Progenitor cell of endocrine pancreas (in vitro differentiated cells): ENCODE results near the gene AGPAT4. TPM values are rescaled to one million over a fixed set of nuclear protein-coding genes. Genes with fewer than 3 reads are reported as not detected.

Source experiments
- DNase-seq: peaks from one replicate; pipeline ENCODE4 v3.0.0; 2021; ENCODE audit warnings: low spot score; ENCODE audit not compliant: unreplicated experiment
- H3K27ac Mint-ChIP-seq: 2 replicates; pipeline ENCODE4 v1.8.0; 2021; ENCODE audit warnings: mild to moderate bottlenecking, moderate library complexity, mixed read lengths
- H3K27me3 Mint-ChIP-seq: 2 replicates; pipeline ENCODE4 v1.8.0; 2021; ENCODE audit warnings: mixed read lengths
- H3K36me3 Mint-ChIP-seq: 2 replicates; pipeline ENCODE4 v1.8.0; 2022; ENCODE audit warnings: mixed read lengths; ENCODE audit not compliant: insufficient read depth
- H3K4me1 Mint-ChIP-seq: 2 replicates; pipeline ENCODE4 v1.8.0; 2021; ENCODE audit warnings: low read depth, mixed read lengths
- H3K4me3 Mint-ChIP-seq: 2 replicates; pipeline ENCODE4 v1.8.0; 2021; ENCODE audit warnings: low read depth, mild to moderate bottlenecking, moderate library complexity, mixed read lengths
- H3K9me3 Mint-ChIP-seq: 2 replicates; pipeline ENCODE4 v1.8.0; 2021; ENCODE audit warnings: low read depth, mixed read lengths
- CTCF ChIP-seq: fragments of 200-600 bp; sonication (generic); IDR thresholded peaks from one replicate; pipeline ENCODE4 v1.5.0; 2021; ENCODE audit warnings: antibody characterized with exemption, mild to moderate bottlenecking; ENCODE audit not compliant: unreplicated experiment
- total RNA-seq: library from RNA; stranded (reverse); gene quantifications from 2 replicates; pipeline ENCODE4 v1.2.1, GENCODE V29; 2021

Gene AGPAT4
- total RNA-seq, 1 donor from 2014 or later = 43.7 TPM

DNA sequence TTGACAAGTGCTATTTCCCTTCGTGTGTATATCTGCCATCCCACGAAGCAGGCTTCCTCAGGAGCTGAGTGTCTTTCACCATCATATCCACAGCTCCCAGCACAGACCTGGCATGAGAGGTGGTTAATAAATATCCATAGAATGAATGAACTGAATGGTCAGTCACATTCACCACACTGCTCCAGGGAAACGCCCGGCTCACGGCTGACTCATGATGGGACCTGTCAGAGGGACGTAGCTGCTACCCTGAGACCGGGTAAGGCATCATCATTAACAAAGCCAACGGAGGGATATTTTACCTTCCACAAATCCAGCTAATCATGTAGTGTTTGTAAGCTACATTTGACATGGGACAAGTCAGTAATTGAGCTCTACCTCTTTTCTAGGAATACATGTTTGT is 12.5 kb downstream of the AGPAT4 start:
- H3K4me1 Mint-ChIP-seq = peaks cover 3% of the 10 kb centered on the region
- peaks cover 17% of the 10 kb centered on the region for H3K36me3 Mint-ChIP-seq
- DNase-seq = no peak
- no peak overlapping the region for H3K4me3 Mint-ChIP-seq
- no peaks in the 10 kb centered on the region for H3K27me3 Mint-ChIP-seq
- peak overlapping the region; percentile 80 for H3K27ac Mint-ChIP-seq
- H3K9me3 Mint-ChIP-seq = no peaks in the 10 kb centered on the region
- no peak for TF ChIP-seq CTCF

GRCh38 chr6:161259302-161259701 is 14.6 kb downstream of the AGPAT4 start:
- Mint-ChIP-seq H3K4me1 (peaks cover 14% of the 10 kb centered on the region), H3K27ac (no peak overlapping the region), H3K36me3 (peaks cover 17% of the 10 kb centered on the region), H3K4me3 (no peak overlapping the region), H3K9me3 (no peaks in the 10 kb centered on the region), H3K27me3 (no peaks in the 10 kb centered on the region)
- no peak for DNase-seq
- TF ChIP-seq CTCF = no peak

DNA sequence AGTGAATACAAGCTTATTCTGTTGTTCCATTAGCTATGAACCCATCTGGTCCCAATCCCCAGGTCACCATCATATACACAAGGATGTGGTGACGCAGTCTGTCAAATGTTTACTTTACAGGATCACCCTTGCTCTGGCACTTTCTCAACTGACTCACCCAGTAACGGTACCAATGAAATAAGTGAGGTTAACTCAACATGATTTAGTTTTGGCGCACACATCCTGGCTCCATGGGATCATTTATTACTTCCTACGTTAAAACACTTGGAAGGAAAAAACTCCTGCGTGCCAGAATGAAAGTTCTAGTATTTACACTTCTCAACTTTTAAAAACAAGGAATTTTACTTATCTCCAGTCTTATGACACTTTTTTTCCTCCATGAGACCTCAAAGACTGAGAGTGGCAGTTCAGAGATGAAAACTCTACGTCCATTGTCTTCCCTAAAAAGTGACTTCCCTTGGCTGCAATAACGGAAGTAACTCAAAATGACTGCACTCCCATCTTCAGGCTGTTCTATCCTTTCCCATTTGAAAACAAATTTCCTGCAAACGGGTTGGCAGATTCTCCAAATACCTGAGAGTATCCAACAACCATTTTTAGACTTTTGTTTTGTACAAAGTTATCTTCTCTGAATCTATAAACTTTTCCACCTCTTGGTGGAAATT is 15.9 kb downstream of the AGPAT4 start:
- Mint-ChIP-seq H3K27me3 (no peaks in the 10 kb centered on the region), H3K4me3 (no peak overlapping the region), H3K27ac (no peak overlapping the region), H3K9me3 (no peaks in the 10 kb centered on the region), H3K36me3 (peaks cover 15% of the 10 kb centered on the region), H3K4me1 (peaks cover 14% of the 10 kb centered on the region)
- no peak for TF ChIP-seq CTCF
- DNase-seq = no peak

DNA sequence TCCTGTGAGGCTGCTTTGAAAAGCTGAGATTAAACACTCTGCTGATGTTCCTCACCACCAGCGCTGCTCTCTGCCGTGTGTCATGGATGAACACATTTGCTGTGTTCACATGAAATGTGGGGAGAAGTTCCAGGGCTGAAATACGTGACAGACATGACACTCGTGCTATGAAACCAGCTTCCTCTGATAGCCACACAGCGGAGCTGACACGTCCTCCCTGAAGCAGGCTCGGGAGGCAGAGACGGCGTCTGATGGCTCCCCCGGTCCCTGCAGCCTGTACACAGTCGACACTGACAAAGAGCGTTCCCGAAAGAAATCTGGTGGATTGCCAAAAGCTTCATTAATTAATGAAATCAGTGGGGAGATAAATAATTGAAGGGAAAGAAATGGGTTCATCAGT is 17.5 kb downstream of the AGPAT4 start:
- H3K9me3 Mint-ChIP-seq = no peaks in the 10 kb centered on the region
- no peak for TF ChIP-seq CTCF
- H3K27ac Mint-ChIP-seq = no peak overlapping the region
- H3K36me3 Mint-ChIP-seq = peaks cover 14% of the 10 kb centered on the region
- no peaks in the 10 kb centered on the region for H3K27me3 Mint-ChIP-seq
- DNase-seq = no peak
- H3K4me1 Mint-ChIP-seq = peaks cover 13% of the 10 kb centered on the region
- no peak overlapping the region for H3K4me3 Mint-ChIP-seq

GRCh38 chr6:161255518-161255917 is 18.3 kb downstream of the AGPAT4 start:
- no peak for TF ChIP-seq CTCF
- Mint-ChIP-seq H3K36me3 (peaks cover 9% of the 10 kb centered on the region), H3K4me3 (no peak overlapping the region), H3K9me3 (no peaks in the 10 kb centered on the region), H3K27ac (no peak overlapping the region), H3K4me1 (peaks cover 11% of the 10 kb centered on the region), H3K27me3 (no peaks in the 10 kb centered on the region)
- DNase-seq = no peak
